HepG2 (cell line): Measurements from ENCODE around the gene NEK6. TPM values are rescaled to one million over a fixed set of nuclear protein-coding genes. Genes with fewer than 3 reads are reported as not detected.
A peak's percentile ranks its signal among the peaks of the same experiment; 100 is the strongest.

Experiments
- ATAC-seq: fragments of 200-7000 bp; cut with Tn5 transposase; 3 replicates; pipeline ENCODE4 v1.9.1; 2020; ENCODE audit warnings: mild to moderate bottlenecking, moderate library complexity
- BruUV-seq: library from RNA; stranded (reverse); fragments of 400-500 nt; replicated peaks from 2 replicates; lab custom pipeline; 2021; lab: Mats Ljungman, UMichigan
- CTCF ChIA-PET: fragments of 300-600 bp; formaldehyde crosslinking; extraction: SDS; loops from one replicate; lab custom pipeline; 2021; ENCODE audit warnings: low total read pairs, inconsistent platforms, low intra/inter-chr PET ratio; lab: Yijun Ruan, JAX
- POLR2A ChIA-PET: fragments of 350-600 bp; sonication (Branson Sonifier 250); formaldehyde crosslinking; loops from one replicate; lab custom pipeline; 2020; ENCODE audit warnings: antibody characterized with exemption, inconsistent platforms; lab: Yijun Ruan, JAX
- DNase-seq: peaks from one replicate; pipeline ENCODE4 v3.0.0-alpha.2; 2015; ENCODE audit warnings: low spot score
- FAIRE-seq: peaks from 3 replicates; lab custom pipeline; 2011; peaks lifted over from hg19 to GRCh38; lab: Jason Lieb, UNC
- H2AFZ ChIP-seq: one replicate; pipeline ENCODE4 v1.6.1; 2011; ENCODE audit warnings: low read length, inconsistent platforms
- H3K27ac ChIP-seq: fragments of 300-600 bp; 3 replicates; pipeline ENCODE4 v1.8.0; 2011; ENCODE audit warnings: mixed run types, mild to moderate bottlenecking, mixed read lengths, low read length, inconsistent platforms; ENCODE audit not compliant: insufficient read depth; ENCODE audit errors: extremely low read length
- H3K27me3 ChIP-seq, 2 experiments: fragments of 200-600 bp in 1 of 2; 2 replicates in 1 of 2; 3 replicates in 1 of 2; pipeline versions ENCODE4 v1.6.0 to v1.8.0; 2011; ENCODE audit warnings: low read length in 2 of 2, mild to moderate bottlenecking in 2 of 2, moderate library complexity in 2 of 2, inconsistent platforms in 1 of 2; ENCODE audit not compliant: insufficient read depth in 2 of 2, control insufficient read depth in 1 of 2
- H3K36me3 ChIP-seq, 2 experiments: fragments of 200-600 bp in 1 of 2; replicated peaks in 1 of 2; 2 replicates in 1 of 2; 3 replicates in 1 of 2; pipeline versions ENCODE4 v1.5.1 to v1.8.0; 2011; ENCODE audit warnings: low read length in 2 of 2, inconsistent platforms in 1 of 2; ENCODE audit not compliant: insufficient read depth in 2 of 2, control insufficient read depth in 1 of 2
- H3K4me1 ChIP-seq: 2 replicates; pipeline ENCODE4 v1.5.1; 2012; ENCODE audit warnings: low read length, inconsistent platforms; ENCODE audit not compliant: insufficient read depth
- H3K4me2 ChIP-seq: 2 replicates; pipeline ENCODE4 v1.6.0; 2011; ENCODE audit warnings: low read depth, low read length, inconsistent platforms
- H3K4me3 ChIP-seq, 3 experiments: fragments of 200-600 bp in 1 of 3; sonication (generic), shearing (Covaris generic) in 1 of 3; replicated peaks in 1 of 3; 2 replicates each; pipeline ENCODE4 v1.5.1; 2011 to 2016; ENCODE audit warnings: low read length in 3 of 3, inconsistent platforms in 2 of 3, low read depth in 2 of 3, mild to moderate bottlenecking in 2 of 3, control low read depth in 1 of 3, mixed read lengths in 1 of 3; ENCODE audit not compliant: insufficient read depth in 1 of 3
- H3K79me2 ChIP-seq: one replicate; pipeline ENCODE4 v1.6.1; 2011; ENCODE audit warnings: low read length, inconsistent platforms; ENCODE audit not compliant: insufficient read depth
- H3K9ac ChIP-seq: 2 replicates; pipeline ENCODE4 v1.6.0; 2011; ENCODE audit warnings: mild to moderate bottlenecking, low read depth, low read length, inconsistent platforms; ENCODE audit not compliant: insufficient read depth
- H3K9me3 ChIP-seq: 2 replicates; pipeline ENCODE4 v1.5.1; 2012; ENCODE audit warnings: mild to moderate bottlenecking, low read length
- H4K20me1 ChIP-seq: 2 replicates; pipeline ENCODE4 v1.6.0; 2011; ENCODE audit warnings: inconsistent platforms, mild to moderate bottlenecking, low read length, moderate library complexity; ENCODE audit not compliant: insufficient read depth
- PRDM15 ChIP-seq: sonication (generic); formaldehyde crosslinking; IDR thresholded peaks from 2 replicates; pipeline ENCODE4 v1.4.0; 2020; ENCODE audit warnings: missing genetic modification reagents
- RAD21 ChIP-seq: fragments of 450-650 bp; formaldehyde crosslinking; IDR thresholded peaks from 2 replicates; pipeline ENCODE4 v1.5.0; 2020; ENCODE audit warnings: mild to moderate bottlenecking
- WGBS: methylation state at CpG from one replicate; pipeline ENCODE4 v1.1.6; 2017; ENCODE audit warnings: low lambda C conversion rate; 5-methylcytosine and 5-hydroxymethylcytosine counted together
- in situ Hi-C: cut with HindIII; loops from 2 replicates; pipeline ENCODE4 v1.10.0; 2017; ENCODE audit warnings: low pct_unique_long_range_greater_than_20kb; ENCODE audit not compliant: extremely low pct_ligation_motif_present
- intact Hi-C: fragments of 100-400 bp; cut with micrococcal nuclease; formaldehyde crosslinking; loops from one replicate; pipeline ENCODE4 v1.10.0; 2022; ENCODE audit not compliant: unreplicated experiment
- polyA plus RNA-seq, 8 experiments: library from polyadenylated mRNA; depleted of rRNA in 3 of 8; stranded (reverse) in 7 of 8; unstranded in 1 of 8; fragments of >200 nt; fragmentation: Illumina TruSeq in 4 of 8; extraction: Trizol in 4 of 8; gene quantifications; 2 replicates each; pipeline versions ENCODE4 v1.2.1 to v1.2.3, GENCODE V29; 2011 to 2016; ENCODE audit warnings: low read depth in 4 of 8, missing spikeins in 1 of 8, mixed read lengths in 1 of 8; ENCODE audit not compliant: insufficient read depth in 1 of 8
- total RNA-seq, 5 experiments: library from RNA; depleted of rRNA; stranded (reverse); fragments of >200 nt; fragmentation: Illumina TruSeq; extraction: Trizol; gene quantifications; 2 replicates each; pipeline ENCODE4 v1.2.3, GENCODE V29; 2016; ENCODE audit warnings: low read depth in 1 of 5
- TF ChIP-seq, protein P1 (sequence below): sonication (generic); formaldehyde crosslinking; IDR thresholded peaks from 2 replicates; pipeline ENCODE4 v1.5.1; 2020; ENCODE audit warnings: mild to moderate bottlenecking, missing genetic modification reagents, moderate library complexity
- TF ChIP-seq, protein P2 (sequence below): sonication (generic); formaldehyde crosslinking; IDR thresholded peaks from 2 replicates; pipeline ENCODE4 v1.5.1; 2020; ENCODE audit warnings: mild to moderate bottlenecking, missing genetic modification reagents, borderline replicate concordance

Gene NEK6
- total and polyA plus RNA-seq, 2 of the 13 experiments (the other 11 are each of a cell fraction or from before 2014, with no cell fraction given) = 30.4 to 119 TPM

- intact Hi-C loops (no loop called here), in situ Hi-C loops (no loop called here)
- H4K20me1 ChIP-seq = peaks cover 53% of the 10 kb centered on the region
- no TSS peak for BruUV-seq
- H3K4me3 ChIP-seq = no peak overlapping the region
- no peaks in the 10 kb centered on the region for H3K27me3 ChIP-seq
- peak overlapping the region; percentile 11 for H3K27ac ChIP-seq
- H3K36me3 ChIP-seq = peaks cover 23 to 49% of the 10 kb centered on the region in 2 experiments; a peak in 4 of 5 replicates
- ChIA-PET POLR2A (no interaction called here), CTCF (interaction anchor here (1.5 kb wide), 1 partner anchor 158 kb away, joined by 5 read pairs; no protein-coding TSS in a partner anchor)
- ATAC-seq (peak; percentile 70), FAIRE-seq (no peak), DNase-seq (peak; percentile 32)
- peaks cover 91% of the 10 kb centered on the region for H3K79me2 ChIP-seq
- no peak overlapping the region for H2AFZ ChIP-seq
- H3K4me1 ChIP-seq = peaks cover 78% of the 10 kb centered on the region
- 79% methylated on average over 9 of the region's 11 CpGs for WGBS
- no peaks in the 10 kb centered on the region for H3K9me3 ChIP-seq
- no peak overlapping the region for H3K9ac ChIP-seq
- no peak overlapping the region for H3K4me2 ChIP-seq
- TF ChIP-seq, protein P1, sequence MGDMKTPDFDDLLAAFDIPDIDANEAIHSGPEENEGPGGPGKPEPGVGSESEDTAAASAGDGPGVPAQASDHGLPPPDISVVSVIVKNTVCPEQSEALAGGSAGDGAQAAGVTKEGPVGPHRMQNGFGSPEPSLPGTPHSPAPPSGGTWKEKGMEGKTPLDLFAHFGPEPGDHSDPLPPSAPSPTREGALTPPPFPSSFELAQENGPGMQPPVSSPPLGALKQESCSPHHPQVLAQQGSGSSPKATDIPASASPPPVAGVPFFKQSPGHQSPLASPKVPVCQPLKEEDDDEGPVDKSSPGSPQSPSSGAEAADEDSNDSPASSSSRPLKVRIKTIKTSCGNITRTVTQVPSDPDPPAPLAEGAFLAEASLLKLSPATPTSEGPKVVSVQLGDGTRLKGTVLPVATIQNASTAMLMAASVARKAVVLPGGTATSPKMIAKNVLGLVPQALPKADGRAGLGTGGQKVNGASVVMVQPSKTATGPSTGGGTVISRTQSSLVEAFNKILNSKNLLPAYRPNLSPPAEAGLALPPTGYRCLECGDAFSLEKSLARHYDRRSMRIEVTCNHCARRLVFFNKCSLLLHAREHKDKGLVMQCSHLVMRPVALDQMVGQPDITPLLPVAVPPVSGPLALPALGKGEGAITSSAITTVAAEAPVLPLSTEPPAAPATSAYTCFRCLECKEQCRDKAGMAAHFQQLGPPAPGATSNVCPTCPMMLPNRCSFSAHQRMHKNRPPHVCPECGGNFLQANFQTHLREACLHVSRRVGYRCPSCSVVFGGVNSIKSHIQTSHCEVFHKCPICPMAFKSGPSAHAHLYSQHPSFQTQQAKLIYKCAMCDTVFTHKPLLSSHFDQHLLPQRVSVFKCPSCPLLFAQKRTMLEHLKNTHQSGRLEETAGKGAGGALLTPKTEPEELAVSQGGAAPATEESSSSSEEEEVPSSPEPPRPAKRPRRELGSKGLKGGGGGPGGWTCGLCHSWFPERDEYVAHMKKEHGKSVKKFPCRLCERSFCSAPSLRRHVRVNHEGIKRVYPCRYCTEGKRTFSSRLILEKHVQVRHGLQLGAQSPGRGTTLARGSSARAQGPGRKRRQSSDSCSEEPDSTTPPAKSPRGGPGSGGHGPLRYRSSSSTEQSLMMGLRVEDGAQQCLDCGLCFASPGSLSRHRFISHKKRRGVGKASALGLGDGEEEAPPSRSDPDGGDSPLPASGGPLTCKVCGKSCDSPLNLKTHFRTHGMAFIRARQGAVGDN (CRISPR knock-in tag) = peak; percentile 80
- TF ChIP-seq, protein P2, sequence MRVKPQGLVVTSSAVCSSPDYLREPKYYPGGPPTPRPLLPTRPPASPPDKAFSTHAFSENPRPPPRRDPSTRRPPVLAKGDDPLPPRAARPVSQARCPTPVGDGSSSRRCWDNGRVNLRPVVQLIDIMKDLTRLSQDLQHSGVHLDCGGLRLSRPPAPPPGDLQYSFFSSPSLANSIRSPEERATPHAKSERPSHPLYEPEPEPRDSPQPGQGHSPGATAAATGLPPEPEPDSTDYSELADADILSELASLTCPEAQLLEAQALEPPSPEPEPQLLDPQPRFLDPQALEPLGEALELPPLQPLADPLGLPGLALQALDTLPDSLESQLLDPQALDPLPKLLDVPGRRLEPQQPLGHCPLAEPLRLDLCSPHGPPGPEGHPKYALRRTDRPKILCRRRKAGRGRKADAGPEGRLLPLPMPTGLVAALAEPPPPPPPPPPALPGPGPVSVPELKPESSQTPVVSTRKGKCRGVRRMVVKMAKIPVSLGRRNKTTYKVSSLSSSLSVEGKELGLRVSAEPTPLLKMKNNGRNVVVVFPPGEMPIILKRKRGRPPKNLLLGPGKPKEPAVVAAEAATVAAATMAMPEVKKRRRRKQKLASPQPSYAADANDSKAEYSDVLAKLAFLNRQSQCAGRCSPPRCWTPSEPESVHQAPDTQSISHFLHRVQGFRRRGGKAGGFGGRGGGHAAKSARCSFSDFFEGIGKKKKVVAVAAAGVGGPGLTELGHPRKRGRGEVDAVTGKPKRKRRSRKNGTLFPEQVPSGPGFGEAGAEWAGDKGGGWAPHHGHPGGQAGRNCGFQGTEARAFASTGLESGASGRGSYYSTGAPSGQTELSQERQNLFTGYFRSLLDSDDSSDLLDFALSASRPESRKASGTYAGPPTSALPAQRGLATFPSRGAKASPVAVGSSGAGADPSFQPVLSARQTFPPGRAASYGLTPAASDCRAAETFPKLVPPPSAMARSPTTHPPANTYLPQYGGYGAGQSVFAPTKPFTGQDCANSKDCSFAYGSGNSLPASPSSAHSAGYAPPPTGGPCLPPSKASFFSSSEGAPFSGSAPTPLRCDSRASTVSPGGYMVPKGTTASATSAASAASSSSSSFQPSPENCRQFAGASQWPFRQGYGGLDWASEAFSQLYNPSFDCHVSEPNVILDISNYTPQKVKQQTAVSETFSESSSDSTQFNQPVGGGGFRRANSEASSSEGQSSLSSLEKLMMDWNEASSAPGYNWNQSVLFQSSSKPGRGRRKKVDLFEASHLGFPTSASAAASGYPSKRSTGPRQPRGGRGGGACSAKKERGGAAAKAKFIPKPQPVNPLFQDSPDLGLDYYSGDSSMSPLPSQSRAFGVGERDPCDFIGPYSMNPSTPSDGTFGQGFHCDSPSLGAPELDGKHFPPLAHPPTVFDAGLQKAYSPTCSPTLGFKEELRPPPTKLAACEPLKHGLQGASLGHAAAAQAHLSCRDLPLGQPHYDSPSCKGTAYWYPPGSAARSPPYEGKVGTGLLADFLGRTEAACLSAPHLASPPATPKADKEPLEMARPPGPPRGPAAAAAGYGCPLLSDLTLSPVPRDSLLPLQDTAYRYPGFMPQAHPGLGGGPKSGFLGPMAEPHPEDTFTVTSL (CRISPR knock-in tag) = no peak
- peak; percentile 49; the same call in 1 of the 2 replicates for TF ChIP-seq PRDM15
- peak; percentile 55; the same call in 1 of the 2 replicates for TF ChIP-seq RAD21 (CRISPR knock-in tag)
Observed at GRCh38 chr9:124291801-124292396, 34.1 kb downstream of the NEK6 start.
